PC-3 (cell line): ENCODE data around the gene STX16. TPM values are rescaled to one million over a fixed set of nuclear protein-coding genes. Genes with fewer than 3 reads are reported as not detected.

Source experiments
- ATAC-seq: fragments of 200-7000 bp; cut with Tn5 transposase; 2 replicates; pipeline ENCODE4 v1.9.1; 2020; ENCODE audit warnings: mild to moderate bottlenecking, moderate library complexity
- BruUV-seq: library from RNA; stranded (reverse); fragments of 400-500 nt; replicated peaks from 2 replicates; lab custom pipeline; 2021; lab: Mats Ljungman, UMichigan
- CTCF ChIA-PET: fragments of 300-600 bp; sonication (Branson Sonifier 250); formaldehyde crosslinking; loops from one replicate; lab custom pipeline; 2022; ENCODE audit warnings: antibody characterized with exemption; lab: Charles Lee
- POLR2A ChIA-PET: fragments of 300-600 bp; sonication (Branson Sonifier 250); formaldehyde crosslinking; loops from one replicate; lab custom pipeline; 2022; ENCODE audit warnings: antibody characterized with exemption; ENCODE audit not compliant: unreplicated experiment; lab: Charles Lee
- DNase-seq: peaks from one replicate; pipeline ENCODE4 v3.0.0-alpha.2; 2015
- H2AFZ ChIP-seq: fragments of 300-600 bp; sonication (generic); 2 replicates; pipeline ENCODE4 v1.6.0; 2016; ENCODE audit warnings: antibody characterized with exemption, low read length
- H3F3A ChIP-seq: fragments of 300-600 bp; sonication (generic); one replicate; pipeline ENCODE4 v1.6.0; 2017; ENCODE audit warnings: antibody characterized with exemption, low read length, control low read depth, mild to moderate bottlenecking; ENCODE audit not compliant: unreplicated experiment
- H3K27ac ChIP-seq: fragments of 300-600 bp; sonication (generic); 2 replicates; pipeline ENCODE4 v1.5.1; 2016; ENCODE audit warnings: mild to moderate bottlenecking, low read length
- H3K27me3 ChIP-seq: fragments of 300-600 bp; sonication (generic); 2 replicates; pipeline ENCODE4 v1.6.1; 2016; ENCODE audit warnings: low read length, mixed read lengths
- H3K36me3 ChIP-seq: fragments of 300-600 bp; sonication (generic); 2 replicates; pipeline ENCODE4 v1.6.1; 2016; ENCODE audit warnings: low read depth, mixed run types, low read length, mixed read lengths
- H3K4me1 ChIP-seq: fragments of 300-600 bp; sonication (generic); 2 replicates; pipeline ENCODE4 v1.5.1; 2016; ENCODE audit warnings: low read length; ENCODE audit not compliant: insufficient read depth
- H3K4me2 ChIP-seq: fragments of 300-600 bp; sonication (generic); 2 replicates; pipeline ENCODE4 v1.6.0; 2016; ENCODE audit warnings: low read length
- H3K4me3 ChIP-seq: fragments of 300-600 bp; sonication (generic); 2 replicates; pipeline ENCODE4 v1.5.1; 2016; ENCODE audit warnings: mild to moderate bottlenecking, low read length, mixed read lengths
- H3K79me2 ChIP-seq: fragments of 300-600 bp; sonication (generic); 2 replicates; pipeline ENCODE4 v1.6.1; 2017; ENCODE audit warnings: low read length, mixed read lengths
- H3K9ac ChIP-seq: fragments of 300-600 bp; sonication (generic); 2 replicates; pipeline ENCODE4 v1.6.0; 2016; ENCODE audit warnings: mild to moderate bottlenecking, low read length
- H3K9me2 ChIP-seq: fragments of 300-600 bp; sonication (generic); replicated peaks from 2 replicates; pipeline ENCODE4 v1.6.1; 2016; ENCODE audit warnings: mixed run types, low read length, mixed read lengths
- H3K9me3 ChIP-seq: fragments of 300-600 bp; sonication (generic); 2 replicates; pipeline ENCODE4 v1.6.1; 2016; ENCODE audit warnings: low read length, mixed read lengths
- H4K20me1 ChIP-seq: fragments of 300-600 bp; sonication (generic); 2 replicates; pipeline ENCODE4 v1.6.1; 2016; ENCODE audit warnings: low read length, mixed read lengths
- EZH2 ChIP-seq: fragments of 300-600 bp; sonication (generic); IDR thresholded peaks from one replicate; pipeline ENCODE4 v1.6.1; 2017; ENCODE audit warnings: antibody characterized with exemption, mild to moderate bottlenecking, low read length; ENCODE audit not compliant: unreplicated experiment
- EZH2phosphoT487 ChIP-seq: fragments of 300-600 bp; sonication (generic); IDR thresholded peaks from 2 replicates; pipeline ENCODE4 v1.6.1; 2018; ENCODE audit warnings: mild to moderate bottlenecking, antibody characterized with exemption, low read length, borderline replicate concordance
- intact Hi-C: fragments of 100-400 bp; cut with micrococcal nuclease; formaldehyde crosslinking; loops from 2 replicates; pipeline ENCODE4 v1.9.0; 2023
- total RNA-seq: library from RNA; depleted of rRNA; stranded (reverse); fragments of >200 nt; gene quantifications from 2 replicates; pipeline ENCODE4 v1.2.3, GENCODE V29; 2014
- TF ChIP-seq, protein P1 (sequence below): fragments of 300-600 bp; sonication (generic); conservative IDR thresholded peaks from 2 replicates; pipeline ENCODE4 v1.5.1; 2017; ENCODE audit warnings: antibody characterized with exemption, low read depth, mild to moderate bottlenecking, low read length

The STX16 gene
- total RNA-seq, 1 experiment from 2014 or later, result 44.2 TPM

DNA sequence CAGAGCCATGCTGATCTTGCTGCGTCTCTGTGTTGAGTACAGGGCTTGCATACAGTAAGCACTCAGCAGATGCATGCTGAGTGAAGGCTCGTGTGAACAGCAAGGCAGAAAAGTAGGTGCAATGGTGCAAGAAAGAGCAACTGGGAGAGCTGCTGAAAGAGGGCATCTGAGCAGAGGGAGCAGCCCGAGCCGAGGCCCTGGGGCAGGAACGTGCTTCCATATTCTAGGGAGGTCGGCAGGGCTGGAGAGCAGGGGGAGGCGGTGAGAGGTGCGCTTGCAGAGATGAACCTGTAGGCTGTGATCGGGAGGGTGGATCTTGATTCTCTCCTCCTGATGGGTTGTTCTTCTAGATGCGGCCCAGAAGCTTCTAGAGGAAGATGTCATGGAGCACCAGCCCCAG, 26.4 kb upstream of the STX16 start:
- Histone ChIP-seq H4K20me1 (no peaks in the 10 kb centered on the region), H3K36me3 (peaks cover 5% of the 10 kb centered on the region; the same call in 1 of the 2 replicates), H2AFZ (no peak overlapping the region), H3K9me3 (0 out of 2 replicates have a peak, but pooled peaks cover 7% of the 10 kb centered on the region), H3F3A (no peaks in the 10 kb centered on the region), H3K4me3 (no peak overlapping the region), H3K27ac (peak overlapping the region; percentile 95), H3K9ac (peak overlapping the region; percentile 86), H3K4me1 (peaks cover 37% of the 10 kb centered on the region), H3K9me2 (no peaks in the 10 kb centered on the region), H3K79me2 (no peaks in the 10 kb centered on the region), H3K4me2 (peak overlapping the region; percentile 51), H3K27me3 (no peaks in the 10 kb centered on the region)
- TF ChIP-seq EZH2phosphoT487, result no peak
- TF ChIP-seq, protein P1, sequence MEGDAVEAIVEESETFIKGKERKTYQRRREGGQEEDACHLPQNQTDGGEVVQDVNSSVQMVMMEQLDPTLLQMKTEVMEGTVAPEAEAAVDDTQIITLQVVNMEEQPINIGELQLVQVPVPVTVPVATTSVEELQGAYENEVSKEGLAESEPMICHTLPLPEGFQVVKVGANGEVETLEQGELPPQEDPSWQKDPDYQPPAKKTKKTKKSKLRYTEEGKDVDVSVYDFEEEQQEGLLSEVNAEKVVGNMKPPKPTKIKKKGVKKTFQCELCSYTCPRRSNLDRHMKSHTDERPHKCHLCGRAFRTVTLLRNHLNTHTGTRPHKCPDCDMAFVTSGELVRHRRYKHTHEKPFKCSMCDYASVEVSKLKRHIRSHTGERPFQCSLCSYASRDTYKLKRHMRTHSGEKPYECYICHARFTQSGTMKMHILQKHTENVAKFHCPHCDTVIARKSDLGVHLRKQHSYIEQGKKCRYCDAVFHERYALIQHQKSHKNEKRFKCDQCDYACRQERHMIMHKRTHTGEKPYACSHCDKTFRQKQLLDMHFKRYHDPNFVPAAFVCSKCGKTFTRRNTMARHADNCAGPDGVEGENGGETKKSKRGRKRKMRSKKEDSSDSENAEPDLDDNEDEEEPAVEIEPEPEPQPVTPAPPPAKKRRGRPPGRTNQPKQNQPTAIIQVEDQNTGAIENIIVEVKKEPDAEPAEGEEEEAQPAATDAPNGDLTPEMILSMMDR, result no peak
- no peak for TF ChIP-seq EZH2
- intact Hi-C loops, result loop anchor here (1.0 kb wide), 1 partner anchor 21 kb away; no protein-coding TSS in a partner anchor
- ATAC-seq, result no peak
- DNase-seq, result no peak
- ChIA-PET POLR2A (interaction anchor here (0.8 kb wide), 1 partner anchor 23 kb away, joined by 14 read pairs; no protein-coding TSS in a partner anchor), CTCF (no interaction called here)
- BruUV-seq, result no TSS peak

DNA sequence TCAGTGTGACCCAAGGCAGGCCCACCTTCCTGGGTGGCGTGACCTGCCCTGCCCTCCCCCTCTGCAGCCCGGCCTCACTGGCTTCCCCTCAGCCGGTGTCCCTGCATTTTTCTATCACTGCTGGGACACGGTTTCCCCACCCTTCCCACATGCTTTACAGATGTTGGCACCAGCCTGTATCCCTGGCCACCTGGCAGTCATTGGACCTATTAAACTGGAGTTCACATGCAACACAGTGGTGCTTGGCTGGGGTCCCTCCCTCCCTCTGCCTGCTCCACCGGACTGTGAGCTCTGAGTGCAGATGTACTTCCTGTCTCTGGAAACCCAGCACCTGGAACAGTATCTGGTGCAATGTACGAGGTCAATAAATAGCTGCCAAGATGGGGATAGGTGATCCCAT, 25.5 kb upstream of the STX16 start:
- no TSS peak for BruUV-seq
- no peaks in the 10 kb centered on the region for H3K9me2 ChIP-seq
- no peak overlapping the region for H3K4me2 ChIP-seq
- POLR2A ChIA-PET, result no interaction called here
- TF ChIP-seq, protein P1, result no peak
- no peak for TF ChIP-seq EZH2phosphoT487
- no peak for TF ChIP-seq EZH2
- H3K36me3 ChIP-seq, result peaks cover 5% of the 10 kb centered on the region; the same call in 1 of the 2 replicates
- no peak overlapping the region for H3K9ac ChIP-seq
- H3K27ac ChIP-seq, result peak overlapping the region; percentile 4; the same call in 1 of the 2 replicates
- H3K9me3 ChIP-seq, result 0 out of 2 replicates have a peak, but pooled peaks cover 7% of the 10 kb centered on the region
- H3K79me2 ChIP-seq, result no peaks in the 10 kb centered on the region
- H3K27me3 ChIP-seq, result no peaks in the 10 kb centered on the region
- no peak for ATAC-seq
- H3F3A ChIP-seq, result no peaks in the 10 kb centered on the region
- peaks cover 46% of the 10 kb centered on the region for H3K4me1 ChIP-seq
- no peaks in the 10 kb centered on the region for H4K20me1 ChIP-seq
- H3K4me3 ChIP-seq, result no peak overlapping the region
- no peak for DNase-seq
- no peak overlapping the region for H2AFZ ChIP-seq
- intact Hi-C loops, result no loop called here
- CTCF ChIA-PET, result no interaction called here

DNA sequence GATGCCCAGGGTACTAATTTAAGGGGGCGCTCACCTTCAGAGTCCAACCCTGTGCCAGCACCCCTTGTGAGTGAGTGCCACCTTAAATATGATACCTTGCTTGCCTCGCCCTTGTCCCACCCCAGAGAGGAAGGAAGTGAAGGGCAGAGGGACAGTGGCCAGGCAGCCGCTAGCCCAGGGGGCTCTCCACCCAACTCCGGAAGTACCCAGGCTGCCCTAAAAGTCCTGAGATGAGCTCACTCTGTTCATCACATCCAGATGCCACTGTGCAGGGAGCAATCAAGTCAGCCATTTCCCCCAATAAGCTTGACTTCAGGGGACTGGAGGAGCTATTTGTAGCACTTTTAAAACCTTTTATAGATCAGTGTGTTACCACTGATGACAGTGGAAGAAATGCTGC, 25.0 kb upstream of the STX16 start:
- ATAC-seq (peak; percentile 6), DNase-seq (peak; percentile 41)
- Histone ChIP-seq H3K27ac (peak overlapping the region; percentile 6; the same call in 1 of the 2 replicates), H3K9ac (no peak overlapping the region), H3F3A (no peaks in the 10 kb centered on the region), H3K36me3 (peaks cover 5% of the 10 kb centered on the region; the same call in 1 of the 2 replicates), H3K4me2 (no peak overlapping the region), H4K20me1 (no peaks in the 10 kb centered on the region), H3K9me2 (no peaks in the 10 kb centered on the region), H3K4me3 (no peak overlapping the region), H3K79me2 (no peaks in the 10 kb centered on the region), H3K4me1 (peaks cover 51% of the 10 kb centered on the region), H3K27me3 (no peaks in the 10 kb centered on the region), H2AFZ (no peak overlapping the region), H3K9me3 (0 out of 2 replicates have a peak, but pooled peaks cover 7% of the 10 kb centered on the region)
- POLR2A ChIA-PET, result no interaction called here
- no TSS peak for BruUV-seq
- intact Hi-C loops, result no loop called here
- CTCF ChIA-PET, result no interaction called here
- TF ChIP-seq EZH2 (no peak), EZH2phosphoT487 (no peak)
- TF ChIP-seq, protein P1, result no peak
